CD8-positive, alpha-beta memory T cell (primary cell): ENCODE data around the gene SUSD4. TPM values are rescaled to one million over a fixed set of nuclear protein-coding genes. Genes with fewer than 3 reads are reported as not detected.
A peak's percentile ranks its signal among the peaks of the same experiment; 100 is the strongest.

Experiments
- CTCF ChIA-PET: fragments of 350-600 bp; sonication (Branson Sonifier 250); formaldehyde crosslinking; loops from one replicate; lab custom pipeline; 2021; ENCODE audit warnings: antibody characterized with exemption; lab: Charles Lee
- POLR2A ChIA-PET: fragments of 350-600 bp; sonication (Branson Sonifier 250); formaldehyde crosslinking; loops from one replicate; lab custom pipeline; 2021; ENCODE audit warnings: antibody characterized with exemption; lab: Charles Lee
- DNase-seq, 5 donors: peaks; one replicate each; pipeline versions ENCODE4 v3.0.0 to v3.0.0-alpha.2; 2020 to 2022; ENCODE audit warnings: mixed read lengths in 1 of 5
- H3K27ac ChIP-seq: one replicate; pipeline ENCODE4 v1.7.0; 2013; ENCODE audit warnings: low read depth, mild to moderate bottlenecking, low read length, moderate library complexity
- H3K27me3 ChIP-seq: 2 replicates; pipeline ENCODE4 v1.7.0; 2013; ENCODE audit warnings: low read length, mild to moderate bottlenecking; ENCODE audit not compliant: insufficient read depth, poor library complexity, severe bottlenecking
- H3K36me3 ChIP-seq: 2 replicates; pipeline ENCODE4 v1.7.0; 2013; ENCODE audit warnings: mild to moderate bottlenecking, low read length, moderate library complexity; ENCODE audit not compliant: insufficient read depth
- H3K4me1 ChIP-seq: 2 replicates; pipeline ENCODE4 v1.7.0; 2013; ENCODE audit warnings: mild to moderate bottlenecking, low read length, moderate library complexity; ENCODE audit not compliant: insufficient read depth
- H3K4me3 ChIP-seq: 2 replicates; pipeline ENCODE4 v1.7.0; 2013; ENCODE audit warnings: mild to moderate bottlenecking, low read length
- H3K9me3 ChIP-seq: 2 replicates; pipeline ENCODE4 v1.7.0; 2013; ENCODE audit warnings: mild to moderate bottlenecking, low read length
- H3K27ac Mint-ChIP-seq, 8 donors: one replicate each; pipeline ENCODE4 v1.8.0; 2020 to 2021; ENCODE audit warnings: mixed read lengths in 8 of 8, mild to moderate bottlenecking in 6 of 8, inconsistent platforms in 3 of 8, moderate library complexity in 3 of 8
- H3K27me3 Mint-ChIP-seq, 2 donors: one replicate each; pipeline ENCODE4 v1.8.0; 2020 to 2021; ENCODE audit warnings: mixed read lengths in 2 of 2, mild to moderate bottlenecking in 1 of 2, moderate library complexity in 1 of 2
- H3K36me3 Mint-ChIP-seq, 3 donors: one replicate each; pipeline ENCODE4 v1.8.0; 2020 to 2021; ENCODE audit warnings: mixed read lengths in 3 of 3, inconsistent platforms in 1 of 3, mild to moderate bottlenecking in 1 of 3
- H3K4me1 Mint-ChIP-seq, 3 donors: one replicate each; pipeline ENCODE4 v1.8.0; 2020 to 2021; ENCODE audit warnings: mixed read lengths in 3 of 3, inconsistent platforms in 1 of 3, mild to moderate bottlenecking in 1 of 3
- H3K4me3 Mint-ChIP-seq, 7 donors: one replicate each; pipeline ENCODE4 v1.8.0; 2020 to 2021; ENCODE audit warnings: mixed read lengths in 7 of 7, mild to moderate bottlenecking in 6 of 7, moderate library complexity in 4 of 7, inconsistent platforms in 2 of 7
- H3K9me3 Mint-ChIP-seq, 5 donors: one replicate each; pipeline ENCODE4 v1.8.0; 2020 to 2022; ENCODE audit warnings: mixed read lengths in 5 of 5, mild to moderate bottlenecking in 3 of 5, moderate library complexity in 2 of 5, inconsistent platforms in 1 of 5
- polyA plus RNA-seq: library from polyadenylated mRNA; unstranded; fragments of 300-500 nt; fragmentation: Illumina TruSeq; gene quantifications from one replicate; pipeline ENCODE4 v1.2.3, GENCODE V29; 2021
- total RNA-seq, 2 experiments: library from RNA; stranded (reverse); gene quantifications; one replicate each; pipeline ENCODE4 v1.2.3, GENCODE V29; 2021

SUSD4 gene
- total and polyA plus RNA-seq, 3 experiments from 2014 or later: 0.16 to 4.2 (median 0.18) TPM

GRCh38 chr1:223264529-223264928, 99.4 kb downstream of the SUSD4 start:
- CTCF ChIA-PET: no interaction called here

GRCh38 chr1:223261914-223262313, 102.1 kb downstream of the SUSD4 start:
- DNase-seq: no peak
- H3K27me3 ChIP-seq: no peaks in the 10 kb centered on the region
- Mint-ChIP-seq H3K27ac (no peak overlapping the region), H3K9me3 (no peaks in the 10 kb centered on the region), H3K36me3 (peaks cover 0 to 3% (median 0%) of the 10 kb centered on the region in 3 donors), H3K4me3 (no peak overlapping the region), H3K4me1 (no peaks in the 10 kb centered on the region), H3K27me3 (peaks cover 7 to 10% of the 10 kb centered on the region in 2 donors)
- H3K9me3 ChIP-seq: no peaks in the 10 kb centered on the region
- ChIA-PET CTCF (no interaction called here), POLR2A (no interaction called here)
- H3K4me1 ChIP-seq: no peaks in the 10 kb centered on the region
- H3K4me3 ChIP-seq: no peak overlapping the region
- no peak overlapping the region for H3K27ac ChIP-seq
- H3K36me3 ChIP-seq: no peaks in the 10 kb centered on the region

More at GRCh38 chr1:223264529-223264928, 99.4 kb downstream of the SUSD4 start:
- H3K4me3 Mint-ChIP-seq: no peak overlapping the region
- Histone ChIP-seq H3K4me1 (no peaks in the 10 kb centered on the region), H3K9me3 (no peaks in the 10 kb centered on the region), H3K36me3 (no peaks in the 10 kb centered on the region), H3K27ac (no peak overlapping the region), H3K4me3 (no peak overlapping the region), H3K27me3 (no peaks in the 10 kb centered on the region)
- DNase-seq: no peak
- peaks cover 0 to 4% (median 0%) of the 10 kb centered on the region in 3 donors for H3K36me3 Mint-ChIP-seq
- no peaks in the 10 kb centered on the region for H3K9me3 Mint-ChIP-seq
- POLR2A ChIA-PET: no interaction called here
- peaks cover 9% of the 10 kb centered on the region in 2 donors for H3K27me3 Mint-ChIP-seq
- peak overlapping the region in 1 of 8 donors; percentile 9 for H3K27ac Mint-ChIP-seq
- H3K4me1 Mint-ChIP-seq: no peaks in the 10 kb centered on the region

- Mint-ChIP-seq H3K27ac (no peak overlapping the region), H3K27me3 (peaks cover 7 to 14% of the 10 kb centered on the region in 2 donors), H3K36me3 (no peaks in the 10 kb centered on the region), H3K4me3 (no peak overlapping the region), H3K4me1 (no peaks in the 10 kb centered on the region), H3K9me3 (no peaks in the 10 kb centered on the region)
- no peaks in the 10 kb centered on the region for H3K4me1 ChIP-seq
- no peak overlapping the region for H3K4me3 ChIP-seq
- H3K36me3 ChIP-seq: no peaks in the 10 kb centered on the region
- DNase-seq: no peak
- POLR2A ChIA-PET: no interaction called here
- CTCF ChIA-PET: no interaction called here
- H3K27ac ChIP-seq: no peak overlapping the region
- H3K9me3 ChIP-seq: no peaks in the 10 kb centered on the region
- no peaks in the 10 kb centered on the region for H3K27me3 ChIP-seq
These were observed 103.3 kb downstream of the SUSD4 start for GRCh38 chr1:223260712-223261111.

GRCh38 chr1:223259462-223259861, 104.5 kb downstream of the SUSD4 start:
- H3K4me3 Mint-ChIP-seq: no peak overlapping the region

GRCh38 chr1:223258751-223259198, 105.2 kb downstream of the SUSD4 start:
- CTCF ChIA-PET: no interaction called here
- Mint-ChIP-seq H3K27ac (no peak overlapping the region), H3K27me3 (peaks cover 7 to 13% of the 10 kb centered on the region in 2 donors), H3K4me1 (no peaks in the 10 kb centered on the region), H3K4me3 (no peak overlapping the region), H3K36me3 (no peaks in the 10 kb centered on the region), H3K9me3 (no peaks in the 10 kb centered on the region)
- Histone ChIP-seq H3K27ac (no peak overlapping the region), H3K4me3 (no peak overlapping the region), H3K9me3 (no peaks in the 10 kb centered on the region), H3K36me3 (no peaks in the 10 kb centered on the region), H3K27me3 (no peaks in the 10 kb centered on the region), H3K4me1 (no peaks in the 10 kb centered on the region)
- DNase-seq: no peak
- POLR2A ChIA-PET: no interaction called here

More at GRCh38 chr1:223259462-223259861, 104.5 kb downstream of the SUSD4 start:
- CTCF ChIA-PET: no interaction called here
- no peak for DNase-seq
- Histone ChIP-seq H3K4me3 (no peak overlapping the region), H3K27ac (no peak overlapping the region), H3K9me3 (no peaks in the 10 kb centered on the region), H3K27me3 (no peaks in the 10 kb centered on the region), H3K36me3 (no peaks in the 10 kb centered on the region), H3K4me1 (no peaks in the 10 kb centered on the region)
- H3K27me3 Mint-ChIP-seq: peaks cover 7 to 14% of the 10 kb centered on the region in 2 donors
- no peaks in the 10 kb centered on the region for H3K4me1 Mint-ChIP-seq
- H3K9me3 Mint-ChIP-seq: no peaks in the 10 kb centered on the region
- H3K27ac Mint-ChIP-seq: peak overlapping the region in 1 of 8 donors; percentile 39
- POLR2A ChIA-PET: no interaction called here
- H3K36me3 Mint-ChIP-seq: no peaks in the 10 kb centered on the region

- Mint-ChIP-seq H3K36me3 (peaks cover 0 to 3% (median 0%) of the 10 kb centered on the region in 3 donors), H3K27me3 (peaks cover 6 to 9% of the 10 kb centered on the region in 2 donors), H3K27ac (no peak overlapping the region), H3K4me3 (no peak overlapping the region), H3K9me3 (no peaks in the 10 kb centered on the region), H3K4me1 (no peaks in the 10 kb centered on the region)
- no peaks in the 10 kb centered on the region for H3K36me3 ChIP-seq
- no peak overlapping the region for H3K4me3 ChIP-seq
- H3K9me3 ChIP-seq: no peaks in the 10 kb centered on the region
- H3K27me3 ChIP-seq: no peaks in the 10 kb centered on the region
- no peak for DNase-seq
- H3K4me1 ChIP-seq: no peaks in the 10 kb centered on the region
- POLR2A ChIA-PET: no interaction called here
- H3K27ac ChIP-seq: no peak overlapping the region
- CTCF ChIA-PET: no interaction called here
These were observed 106.0 kb downstream of the SUSD4 start for GRCh38 chr1:223257856-223258550.

GRCh38 chr1:223256034-223256433, 107.9 kb downstream of the SUSD4 start:
- CTCF ChIA-PET: no interaction called here
- Mint-ChIP-seq H3K36me3 (peaks cover 0 to 4% (median 3%) of the 10 kb centered on the region in 3 donors), H3K27ac (peak overlapping the region in 1 of 8 donors; percentile 43), H3K9me3 (no peaks in the 10 kb centered on the region), H3K27me3 (peaks cover 5 to 10% of the 10 kb centered on the region in 2 donors), H3K4me1 (no peaks in the 10 kb centered on the region), H3K4me3 (no peak overlapping the region)
- Histone ChIP-seq H3K4me3 (no peak overlapping the region), H3K4me1 (no peaks in the 10 kb centered on the region), H3K9me3 (no peaks in the 10 kb centered on the region), H3K27me3 (no peaks in the 10 kb centered on the region), H3K27ac (no peak overlapping the region), H3K36me3 (no peaks in the 10 kb centered on the region)
- no peak for DNase-seq
- POLR2A ChIA-PET: no interaction called here

- Histone ChIP-seq H3K4me3 (no peak overlapping the region), H3K27ac (no peak overlapping the region), H3K27me3 (no peaks in the 10 kb centered on the region), H3K36me3 (no peaks in the 10 kb centered on the region), H3K4me1 (peaks cover 11% of the 10 kb centered on the region), H3K9me3 (no peaks in the 10 kb centered on the region)
- Mint-ChIP-seq H3K4me1 (peaks cover 3 to 12% (median 5%) of the 10 kb centered on the region in 3 donors), H3K27me3 (peaks cover 5 to 8% of the 10 kb centered on the region in 2 donors), H3K27ac (peak overlapping the region in 1 of 8 donors; percentile 12), H3K36me3 (peaks cover 0 to 5% (median 3%) of the 10 kb centered on the region in 3 donors), H3K9me3 (no peaks in the 10 kb centered on the region), H3K4me3 (no peak overlapping the region)
- ChIA-PET CTCF (no interaction called here), POLR2A (no interaction called here)
- DNase-seq: no peak
These were observed 110.1 kb downstream of the SUSD4 start for GRCh38 chr1:223253916-223254315.
